OCI-LY7 (cell line): ENCODE results near the gene TLCD1. TPM values are rescaled to one million over a fixed set of nuclear protein-coding genes. Genes with fewer than 3 reads are reported as not detected.

Experiments used
- BruUV-seq: library from RNA; stranded (reverse); fragments of 400-500 nt; replicated peaks from 2 replicates; lab custom pipeline; 2021; lab: Mats Ljungman, UMichigan
- CTCF ChIA-PET: fragments of 300-600 bp; sonication (Branson Sonifier 250); formaldehyde crosslinking; loops from one replicate; lab custom pipeline; 2022; ENCODE audit warnings: antibody characterized with exemption; ENCODE audit not compliant: unreplicated experiment; lab: Charles Lee
- POLR2A ChIA-PET: fragments of 300-600 bp; sonication (Branson Sonifier 250); formaldehyde crosslinking; loops from one replicate; lab custom pipeline; 2022; ENCODE audit warnings: antibody characterized with exemption; lab: Charles Lee
- DNase-seq: peaks from one replicate; pipeline ENCODE4 v3.0.0-alpha.2; 2015; ENCODE audit warnings: low spot score
- H2AFZ ChIP-seq: fragments of 200-600 bp; sonication (generic), shearing (Covaris generic); 2 replicates; pipeline ENCODE4 v1.6.1; 2014; ENCODE audit warnings: mild to moderate bottlenecking, antibody characterized with exemption, low read length, moderate library complexity
- H3K27ac ChIP-seq: fragments of 200-600 bp; sonication (generic); 2 replicates; pipeline ENCODE4 v1.5.1; 2014; ENCODE audit warnings: mixed run types, low read depth, mild to moderate bottlenecking, moderate library complexity, low read length, inconsistent platforms; ENCODE audit not compliant: poor library complexity, severe bottlenecking
- H3K36me3 ChIP-seq: fragments of 200-600 bp; sonication (generic); 2 replicates; pipeline ENCODE4 v1.6.1; 2014; ENCODE audit warnings: mild to moderate bottlenecking, antibody characterized with exemption, low read length, moderate library complexity, mixed read lengths; ENCODE audit not compliant: insufficient read depth
- H3K4me1 ChIP-seq: fragments of 200-600 bp; sonication (generic); 2 replicates; pipeline ENCODE4 v1.5.1; 2014; ENCODE audit warnings: mild to moderate bottlenecking, low read length; ENCODE audit not compliant: insufficient read depth, poor library complexity, severe bottlenecking
- H3K4me2 ChIP-seq: fragments of 200-600 bp; sonication (generic); 2 replicates; pipeline ENCODE4 v1.6.1; 2014; ENCODE audit warnings: mild to moderate bottlenecking, low read length
- H3K4me3 ChIP-seq: fragments of 200-600 bp; sonication (generic); 2 replicates; pipeline ENCODE4 v1.5.1; 2014; ENCODE audit warnings: mild to moderate bottlenecking, low read depth, low read length; ENCODE audit not compliant: poor library complexity, severe bottlenecking
- H3K79me2 ChIP-seq: fragments of 200-600 bp; sonication (generic); 2 replicates; pipeline ENCODE4 v1.6.1; 2016; ENCODE audit warnings: low read depth, mild to moderate bottlenecking, low read length, moderate library complexity, mixed read lengths; ENCODE audit not compliant: insufficient read depth
- H3K9me2 ChIP-seq: fragments of 200-600 bp; sonication (generic); 2 replicates; pipeline ENCODE4 v1.6.1; 2016; ENCODE audit warnings: mild to moderate bottlenecking, low read length, mixed read lengths; ENCODE audit not compliant: insufficient read depth
- H3K9me3 ChIP-seq: fragments of 200-600 bp; sonication (generic); 2 replicates; pipeline ENCODE4 v1.6.1; 2014; ENCODE audit warnings: mild to moderate bottlenecking, mixed run types, low read length, mixed read lengths
- H4K20me1 ChIP-seq: fragments of 200-600 bp; sonication (generic); 2 replicates; pipeline ENCODE4 v1.6.1; 2014; ENCODE audit warnings: mild to moderate bottlenecking, antibody characterized with exemption, low read length, moderate library complexity, mixed read lengths; ENCODE audit not compliant: insufficient read depth
- CTCF ChIP-seq: fragments of 200-600 bp; sonication (generic); conservative IDR thresholded peaks from 2 replicates; pipeline ENCODE4 v1.5.1; 2014; ENCODE audit warnings: mild to moderate bottlenecking, antibody characterized with exemption, low read length, moderate library complexity, mixed read lengths
- EZH2phosphoT487 ChIP-seq: fragments of 200-600 bp; sonication (generic); IDR thresholded peaks from 2 replicates; pipeline ENCODE4 v1.6.1; 2018; ENCODE audit warnings: low read depth, borderline replicate concordance, mild to moderate bottlenecking, mixed run types, antibody characterized with exemption, low read length, moderate library complexity, mixed read lengths
- intact Hi-C: fragments of 100-400 bp; cut with micrococcal nuclease; formaldehyde crosslinking; loops from one replicate; pipeline ENCODE4 v1.10.0; 2022; ENCODE audit not compliant: unreplicated experiment
- total RNA-seq, 2 experiments: library from RNA; depleted of rRNA in 1 of 2; stranded (reverse); fragments of >200 nt in 1 of 2; shearing (Covaris generic) in 1 of 2; gene quantifications; 2 replicates each; pipeline ENCODE4 v1.2.3, GENCODE V29; 2014 to 2022

TLCD1 gene
- total RNA-seq, 2 experiments from 2014 or later, result 0.28 to 2.5 TPM

DNA sequence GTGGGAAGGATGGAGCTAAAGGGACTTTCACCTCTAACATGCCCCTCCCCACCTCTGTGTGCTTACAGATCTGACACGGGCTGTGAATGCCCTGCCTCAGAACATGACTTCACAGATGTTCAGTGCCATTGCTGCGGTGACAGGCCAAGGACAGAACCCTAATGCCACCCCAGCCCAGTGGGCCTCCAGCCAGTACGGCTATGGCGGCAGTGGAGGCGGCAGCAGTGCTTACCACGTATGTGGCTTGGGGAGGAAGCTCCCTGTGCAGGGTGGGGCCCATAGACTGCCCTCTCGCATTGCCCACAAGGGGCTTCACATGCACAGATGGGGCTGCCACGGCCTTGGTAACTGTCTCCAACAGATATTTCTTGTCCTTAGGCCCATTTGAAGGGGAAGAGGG, 25.8 kb downstream of the TLCD1 start:
- no peaks in the 10 kb centered on the region for H3K4me1 ChIP-seq
- ChIA-PET POLR2A (interaction anchor here (1.0 kb wide), 1 partner anchor 11 kb away, joined by 3 read pairs; no protein-coding TSS in a partner anchor), CTCF (no interaction called here)
- TF ChIP-seq CTCF (no peak), EZH2phosphoT487 (no peak)
- no peak for DNase-seq
- H3K9me2 ChIP-seq, result no peaks in the 10 kb centered on the region
- no peaks in the 10 kb centered on the region for H4K20me1 ChIP-seq
- BruUV-seq, result no TSS peak
- no peaks in the 10 kb centered on the region for H3K79me2 ChIP-seq
- intact Hi-C loops, result no loop called here
- H3K27ac ChIP-seq, result no peak overlapping the region
- no peak overlapping the region for H3K4me2 ChIP-seq
- H3K36me3 ChIP-seq, result peaks cover 83% of the 10 kb centered on the region
- H2AFZ ChIP-seq, result no peak overlapping the region
- H3K4me3 ChIP-seq, result no peak overlapping the region
- H3K9me3 ChIP-seq, result no peaks in the 10 kb centered on the region

DNA sequence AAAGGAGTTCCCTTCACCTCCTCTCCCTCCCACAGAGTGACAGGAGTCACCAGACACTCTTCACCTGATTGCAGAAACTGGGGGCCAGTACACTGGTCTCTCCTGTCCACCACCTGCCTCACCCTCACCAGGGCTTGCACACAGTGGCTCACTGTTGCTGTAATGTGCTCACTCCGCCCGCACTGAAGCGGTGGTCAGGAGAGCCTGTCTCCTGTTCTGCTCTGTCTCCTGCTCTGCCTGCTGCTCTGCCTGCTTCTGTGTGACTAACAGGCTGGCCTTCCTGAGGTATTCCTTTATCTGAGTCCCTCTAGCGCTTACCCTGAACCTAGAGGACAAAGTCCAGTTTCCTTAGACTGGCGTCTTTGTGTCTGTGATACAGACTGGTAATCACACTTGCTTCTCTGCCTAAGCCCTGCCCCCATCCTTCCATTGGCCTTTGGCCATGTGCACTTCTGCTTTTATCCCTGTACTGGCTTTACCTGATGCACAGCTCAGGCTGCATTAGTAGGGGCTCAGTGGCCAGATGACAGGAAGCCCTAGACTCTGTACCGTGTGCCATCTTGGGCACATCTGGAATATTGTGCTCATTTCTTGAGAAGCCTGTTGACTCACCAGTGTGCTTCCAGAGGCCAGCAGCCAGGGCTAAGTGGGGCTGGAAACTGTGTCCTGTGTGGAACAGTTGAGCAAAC, 27.6 kb downstream of the TLCD1 start:
- Histone ChIP-seq H3K9me3 (no peaks in the 10 kb centered on the region), H3K4me1 (no peaks in the 10 kb centered on the region), H3K27ac (no peak overlapping the region), H4K20me1 (no peaks in the 10 kb centered on the region), H2AFZ (no peak overlapping the region), H3K9me2 (no peaks in the 10 kb centered on the region), H3K4me3 (no peak overlapping the region), H3K4me2 (no peak overlapping the region), H3K79me2 (no peaks in the 10 kb centered on the region), H3K36me3 (peaks cover 99% of the 10 kb centered on the region)
- BruUV-seq, result no TSS peak
- TF ChIP-seq CTCF, result no peak
- no peak for TF ChIP-seq EZH2phosphoT487
- POLR2A ChIA-PET, result interaction anchor here (0.5 kb wide), 1 partner anchor 66 kb away, joined by 3 read pairs; no protein-coding TSS in a partner anchor
- CTCF ChIA-PET, result interaction anchor here (0.6 kb wide), 1 partner anchor 45 kb away, joined by 3 read pairs; no protein-coding TSS in a partner anchor
- DNase-seq, result no peak
- intact Hi-C loops, result no loop called here

- H3K27ac ChIP-seq, result no peak overlapping the region
- H4K20me1 ChIP-seq, result no peaks in the 10 kb centered on the region
- H3K4me2 ChIP-seq, result no peak overlapping the region
- no peak overlapping the region for H3K4me3 ChIP-seq
- H3K9me3 ChIP-seq, result no peaks in the 10 kb centered on the region
- ChIA-PET POLR2A (interaction anchor here (0.7 kb wide), 1 partner anchor 93 kb away, joined by 3 read pairs; no protein-coding TSS in a partner anchor), CTCF (no interaction called here)
- no peaks in the 10 kb centered on the region for H3K9me2 ChIP-seq
- H3K79me2 ChIP-seq, result no peaks in the 10 kb centered on the region
- TF ChIP-seq EZH2phosphoT487, result no peak
- no peak for TF ChIP-seq CTCF
- H3K36me3 ChIP-seq, result peaks cover 90% of the 10 kb centered on the region
- BruUV-seq, result no TSS peak
- no peak for DNase-seq
- no peaks in the 10 kb centered on the region for H3K4me1 ChIP-seq
- H2AFZ ChIP-seq, result no peak overlapping the region
- intact Hi-C loops, result no loop called here
These were observed 32.2 kb downstream of the TLCD1 start for GRCh38 chr17:28693869-28694268.
